SW 1271 (cell line): ENCODE measurements around the gene SLC24A3.
A peak's percentile ranks its signal among the peaks of the same experiment; 100 is the strongest.

Source experiments
- DNase-seq, 2 experiments: peaks; one replicate each; lab custom pipeline; 2025; lab: John Stamatoyannopoulos, UW

SLC24A3 gene

GRCh38 chr20:19546648-19547047 lies 334.2 kb downstream of the SLC24A3 start:
- DNase-seq, result no peak

- no peak for DNase-seq
Observed at GRCh38 chr20:19547547-19547946, 335.1 kb downstream of the SLC24A3 start.

- no peak for DNase-seq
Observed at GRCh38 chr20:19549896-19550295, 337.5 kb downstream of the SLC24A3 start.

- no peak for DNase-seq
Observed at GRCh38 chr20:19552221-19553180, 340.1 kb downstream of the SLC24A3 start.

GRCh38 chr20:19554666-19555065 lies 342.2 kb downstream of the SLC24A3 start:
- no peak for DNase-seq

- no peak for DNase-seq
Observed at GRCh38 chr20:19555726-19556125, 343.3 kb downstream of the SLC24A3 start.

- no peak for DNase-seq
Observed at GRCh38 chr20:19557291-19557690, 344.8 kb downstream of the SLC24A3 start.

- no peak for DNase-seq
Observed at GRCh38 chr20:19560881-19561480, 348.5 kb downstream of the SLC24A3 start.

- no peak for DNase-seq
Observed at GRCh38 chr20:19562426-19562825, 350.0 kb downstream of the SLC24A3 start.

- DNase-seq, result no peak
Observed at GRCh38 chr20:19564261-19564660, 351.8 kb downstream of the SLC24A3 start.

GRCh38 chr20:19565736-19566135 lies 353.3 kb downstream of the SLC24A3 start:
- DNase-seq, result no peak

GRCh38 chr20:19566226-19566945 lies 353.9 kb downstream of the SLC24A3 start:
- no peak for DNase-seq

GRCh38 chr20:19568128-19568527 lies 355.7 kb downstream of the SLC24A3 start:
- DNase-seq, result no peak

GRCh38 chr20:19571996-19572395 lies 359.6 kb downstream of the SLC24A3 start:
- no peak for DNase-seq

GRCh38 chr20:19577692-19578091 lies 365.2 kb downstream of the SLC24A3 start:
- DNase-seq, result no peak

GRCh38 chr20:19582782-19583181 lies 370.3 kb downstream of the SLC24A3 start:
- DNase-seq, result no peak

- DNase-seq, result peak in 1 of 2 experiments; percentile 41
Observed at GRCh38 chr20:19583532-19584175, 371.2 kb downstream of the SLC24A3 start.

- no peak for DNase-seq
Observed at GRCh38 chr20:19588241-19588640, 375.8 kb downstream of the SLC24A3 start.

GRCh38 chr20:19588732-19589131 lies 376.3 kb downstream of the SLC24A3 start:
- DNase-seq, result no peak

- DNase-seq, result no peak
Observed at GRCh38 chr20:19589787-19590362, 377.4 kb downstream of the SLC24A3 start.

GRCh38 chr20:19590382-19590781 lies 377.9 kb downstream of the SLC24A3 start:
- DNase-seq, result no peak

- no peak for DNase-seq
Observed at GRCh38 chr20:19593762-19594161, 381.3 kb downstream of the SLC24A3 start.
